ENCODE results near the gene PPP1R17.

The PPP1R17 gene

DNA sequence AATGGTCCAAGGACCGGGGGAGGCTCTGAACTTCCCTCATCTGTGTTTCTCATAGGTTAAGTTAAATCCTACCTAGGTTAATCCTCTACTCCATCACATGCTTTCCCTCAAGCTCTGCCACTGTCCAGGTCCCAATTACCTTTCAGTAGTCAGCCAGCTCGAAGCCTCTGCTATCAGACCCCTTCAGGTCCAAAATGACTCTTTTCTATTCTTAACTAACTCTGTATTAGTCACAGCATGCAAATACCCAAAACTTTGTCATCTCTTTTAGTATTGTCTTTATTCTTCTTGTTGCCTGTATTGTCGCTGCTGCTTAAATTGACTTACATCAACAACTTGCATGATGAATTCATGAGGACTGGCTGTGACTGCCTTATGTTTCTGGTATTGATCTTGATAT, 15.3 kb downstream of the PPP1R17 start:
- DNase-seq: no peak

DNA sequence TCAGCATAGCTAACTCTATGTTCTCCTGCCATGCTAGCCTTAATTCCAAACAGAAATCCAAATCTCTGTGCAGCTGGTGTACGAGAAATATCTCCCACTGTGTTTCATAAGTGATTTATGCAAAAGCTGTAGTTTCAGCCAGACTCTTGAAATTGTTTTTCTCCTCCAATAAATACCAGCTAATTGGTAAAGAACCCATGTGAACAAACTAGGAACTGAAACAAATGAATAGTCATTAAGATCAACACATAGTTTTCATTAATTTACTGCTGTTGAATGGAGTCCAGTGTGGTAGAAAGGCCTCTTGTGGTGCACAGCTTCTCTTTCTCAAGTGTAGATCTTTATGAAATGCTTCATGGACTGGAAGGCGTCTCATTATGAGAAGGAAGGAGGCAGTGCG, 18.4 kb downstream of the PPP1R17 start:
- DNase-seq: no peak

DNA sequence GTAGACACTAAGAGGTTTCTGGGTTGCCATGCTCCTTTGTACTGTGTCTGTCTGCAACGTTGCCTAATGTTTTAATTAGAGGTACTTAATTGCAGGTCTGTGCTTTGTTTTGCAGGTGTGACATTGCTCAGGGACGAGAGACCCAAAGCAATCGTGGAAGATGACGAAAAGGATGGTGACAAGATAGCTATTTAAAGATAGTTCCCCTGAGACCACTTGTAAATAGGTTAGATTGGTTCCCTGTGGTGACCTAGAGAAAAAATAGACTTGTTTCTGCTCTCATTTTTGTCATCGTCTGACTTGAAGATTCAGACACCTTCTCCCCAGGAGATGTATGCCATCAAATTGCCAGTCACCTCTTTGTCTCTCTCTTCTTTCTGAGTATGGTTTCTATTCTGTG, 20.1 kb downstream of the PPP1R17 start:
- no peak for DNase-seq

- DNase-seq: no peak
Measured at GRCh38 chr7:31710171-31710570, 23.2 kb downstream of the PPP1R17 start.

DNA sequence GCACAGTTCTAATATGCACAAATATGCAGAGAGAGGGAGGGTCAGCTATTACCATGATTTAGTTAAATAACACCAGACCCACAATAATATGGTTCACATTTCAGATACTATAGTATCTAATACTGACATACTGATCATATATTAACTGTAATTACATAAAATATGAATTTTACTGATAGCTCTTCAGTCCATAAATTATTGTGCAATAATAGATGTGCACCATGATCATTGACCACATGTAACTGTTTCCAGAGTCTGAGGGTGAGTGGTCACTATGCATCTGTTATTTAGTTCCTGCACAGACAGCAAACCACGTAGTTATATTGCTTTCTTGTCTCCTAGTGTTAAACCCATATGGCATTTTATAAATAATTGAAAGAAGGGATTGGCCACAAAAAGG, 29.3 kb downstream of the PPP1R17 start:
- no peak for DNase-seq

DNA sequence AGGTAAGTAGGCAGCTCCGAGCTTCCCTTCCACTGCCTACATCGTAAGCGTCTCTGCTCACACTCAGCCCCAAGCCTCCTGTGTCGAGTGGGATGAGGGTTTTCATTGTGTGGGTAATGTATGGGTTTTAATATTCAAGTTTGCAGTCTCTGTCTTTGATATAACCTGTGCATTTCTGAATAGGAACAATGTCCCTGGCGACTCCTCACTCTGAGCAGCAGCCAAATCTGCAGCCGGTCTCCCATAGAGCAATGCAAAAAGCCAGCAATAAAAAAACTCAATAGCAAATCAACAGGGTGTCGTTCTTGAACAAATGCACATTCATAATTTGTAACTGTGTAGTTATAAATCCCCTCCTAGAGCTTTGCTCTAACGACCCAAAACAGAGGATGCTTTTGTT, 33.4 kb downstream of the PPP1R17 start:
- DNase-seq: no peak

- DNase-seq: no peak
Measured at GRCh38 chr7:31724696-31725095, 37.7 kb downstream of the PPP1R17 start.

- no peak for DNase-seq
Measured at GRCh38 chr7:31729195-31729804, 42.3 kb downstream of the PPP1R17 start.

DNA sequence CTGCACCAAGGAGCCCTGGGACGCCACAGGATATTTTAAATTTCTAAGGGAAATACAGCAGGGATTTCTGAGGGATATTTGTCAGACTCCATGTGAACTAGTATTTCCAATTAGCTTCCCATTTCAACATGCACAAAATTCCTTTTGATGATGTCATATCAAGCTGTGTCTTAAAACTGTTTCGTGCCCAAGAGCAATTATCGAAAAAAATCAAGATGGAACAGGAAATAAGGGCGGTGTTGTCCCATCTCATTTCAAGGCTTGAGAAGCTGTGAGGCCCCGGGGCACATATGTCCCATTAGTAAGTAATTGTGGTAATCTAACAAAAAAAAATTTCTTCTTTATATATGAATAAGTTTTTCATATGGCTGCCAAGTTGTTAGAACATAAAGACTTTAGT, 47.4 kb downstream of the PPP1R17 start:
- no peak for DNase-seq

DNA sequence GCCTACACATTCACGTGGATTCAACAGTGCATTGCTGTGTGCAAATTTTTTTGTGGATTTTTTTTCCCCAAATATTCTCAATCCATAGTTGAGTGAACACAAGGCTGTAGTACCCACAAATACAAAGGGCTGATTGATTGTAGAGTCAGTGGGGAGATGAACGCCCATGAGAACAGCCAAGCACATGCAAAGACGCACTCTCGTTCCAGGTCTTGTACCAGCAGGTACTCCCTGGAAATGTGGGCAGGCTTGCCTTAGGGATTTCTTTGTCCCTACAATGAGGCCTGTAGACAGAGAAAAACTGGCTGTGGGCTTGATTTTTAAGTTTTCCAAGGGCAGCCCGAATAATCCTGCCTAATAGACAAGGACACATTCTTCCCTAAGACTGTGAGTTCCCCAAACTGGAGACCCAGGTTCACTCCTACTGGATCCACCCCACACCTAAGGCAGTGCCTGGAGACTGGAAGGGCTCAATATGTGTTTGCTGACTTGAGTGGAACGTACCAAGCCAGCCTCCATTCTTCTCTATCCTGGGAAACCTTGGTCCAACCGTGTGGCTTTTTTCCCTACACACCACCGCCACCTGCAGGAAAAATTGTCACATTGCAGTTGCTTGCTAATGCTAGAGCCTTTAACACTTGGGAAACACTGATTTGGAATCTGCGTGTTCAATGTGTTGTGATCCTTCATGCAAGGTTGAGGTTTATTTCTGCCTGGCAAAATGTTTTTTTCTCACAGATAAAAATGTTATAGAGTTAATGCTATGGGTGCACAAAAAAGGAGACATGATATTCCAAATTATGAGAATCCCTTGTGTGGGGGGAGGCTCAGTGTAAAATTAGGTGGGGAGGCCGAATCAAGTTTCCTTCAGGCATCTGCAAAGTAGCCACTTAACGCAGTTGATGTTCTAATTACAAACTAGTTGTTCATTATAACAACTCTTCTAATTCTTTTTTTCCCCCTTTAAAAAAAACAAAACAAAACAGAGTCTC, 49.3 kb downstream of the PPP1R17 start:
- DNase-seq: no peak

DNA sequence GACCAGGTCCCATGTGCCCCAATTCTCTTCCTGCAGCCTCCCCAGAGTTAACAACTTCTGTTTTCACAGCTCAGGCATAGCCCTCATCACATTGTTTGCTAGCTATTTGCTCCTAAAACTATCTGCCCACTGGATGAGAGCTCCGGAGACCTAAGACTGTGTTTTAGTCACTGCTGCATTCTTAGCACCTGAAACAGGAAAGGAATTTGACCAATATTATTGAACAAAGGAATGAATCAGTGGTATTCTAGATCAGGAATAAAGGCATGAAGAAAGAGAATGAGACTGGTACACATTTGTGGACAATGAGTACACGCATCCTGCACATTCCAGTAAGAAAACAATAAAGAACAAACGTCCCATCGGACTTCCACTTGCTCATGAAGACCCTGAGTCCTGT, 54.8 kb downstream of the PPP1R17 start:
- DNase-seq: no peak

- DNase-seq: no peak
Measured at GRCh38 chr7:31744294-31744874, 57.4 kb downstream of the PPP1R17 start.

- no peak for DNase-seq
Measured at GRCh38 chr7:31747553-31747952, 60.5 kb downstream of the PPP1R17 start.

DNA sequence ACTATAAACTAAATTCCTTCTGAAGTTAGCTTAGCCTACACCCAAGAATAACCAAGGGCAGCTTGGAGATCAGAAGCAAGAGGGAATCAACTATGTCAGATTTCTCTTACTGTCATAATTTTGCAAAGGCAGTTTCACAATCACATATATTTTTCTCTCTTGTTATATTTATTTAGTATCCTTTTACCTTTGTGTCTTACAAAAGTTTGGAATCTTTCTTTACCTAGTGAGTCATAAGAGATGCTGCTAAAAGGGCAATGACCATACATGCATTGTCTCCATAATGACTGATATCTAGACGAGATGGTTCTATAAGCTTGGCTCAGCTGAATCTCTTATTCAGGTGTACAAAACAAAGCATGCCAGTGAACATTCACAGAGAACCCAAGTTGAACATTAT, 61.1 kb downstream of the PPP1R17 start:
- DNase-seq: no peak

GRCh38 chr7:31751726-31752125, 64.7 kb downstream of the PPP1R17 start:
- DNase-seq: no peak
